GM12801 (cell line): ENCODE measurements around the gene SLC9A3.

Source experiments
- TF ChIP-seq, protein P1 (sequence below): IDR thresholded peaks from one replicate; pipeline ENCODE4 v1.5.1; 2011; ENCODE audit warnings: control low read depth; ENCODE audit not compliant: insufficient read length; ENCODE audit errors: extremely low read depth

SLC9A3 gene

DNA sequence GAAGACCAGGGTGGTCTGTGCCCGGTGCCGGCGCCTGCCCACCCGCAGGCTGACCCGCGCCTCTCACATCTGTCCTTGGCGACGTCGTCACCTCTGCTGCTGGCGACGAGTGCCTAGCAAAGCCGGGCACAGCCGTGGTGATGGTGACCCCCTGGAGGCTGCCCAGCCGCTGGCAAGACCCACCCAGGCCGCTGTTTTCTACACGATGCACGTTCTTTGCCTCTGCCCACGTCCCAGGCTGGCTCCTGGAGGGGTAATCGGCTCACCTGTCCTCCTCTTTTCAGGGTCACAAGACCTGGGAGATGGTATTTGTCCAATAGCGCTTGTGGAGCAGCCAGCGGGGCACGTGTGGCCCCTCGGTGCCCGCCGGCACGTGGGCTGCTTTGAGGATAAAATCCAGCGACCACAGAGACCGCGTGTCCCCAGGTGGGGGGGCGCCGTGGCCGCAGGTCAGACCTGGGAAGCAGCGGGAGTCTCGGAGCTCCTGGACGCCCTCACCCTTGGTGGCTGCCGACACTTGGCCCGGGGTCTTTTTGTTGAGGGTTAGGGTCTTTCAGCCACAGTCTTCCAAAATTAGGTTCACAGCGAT, 29.5 kb downstream of the SLC9A3 start:
- TF ChIP-seq, protein P1, sequence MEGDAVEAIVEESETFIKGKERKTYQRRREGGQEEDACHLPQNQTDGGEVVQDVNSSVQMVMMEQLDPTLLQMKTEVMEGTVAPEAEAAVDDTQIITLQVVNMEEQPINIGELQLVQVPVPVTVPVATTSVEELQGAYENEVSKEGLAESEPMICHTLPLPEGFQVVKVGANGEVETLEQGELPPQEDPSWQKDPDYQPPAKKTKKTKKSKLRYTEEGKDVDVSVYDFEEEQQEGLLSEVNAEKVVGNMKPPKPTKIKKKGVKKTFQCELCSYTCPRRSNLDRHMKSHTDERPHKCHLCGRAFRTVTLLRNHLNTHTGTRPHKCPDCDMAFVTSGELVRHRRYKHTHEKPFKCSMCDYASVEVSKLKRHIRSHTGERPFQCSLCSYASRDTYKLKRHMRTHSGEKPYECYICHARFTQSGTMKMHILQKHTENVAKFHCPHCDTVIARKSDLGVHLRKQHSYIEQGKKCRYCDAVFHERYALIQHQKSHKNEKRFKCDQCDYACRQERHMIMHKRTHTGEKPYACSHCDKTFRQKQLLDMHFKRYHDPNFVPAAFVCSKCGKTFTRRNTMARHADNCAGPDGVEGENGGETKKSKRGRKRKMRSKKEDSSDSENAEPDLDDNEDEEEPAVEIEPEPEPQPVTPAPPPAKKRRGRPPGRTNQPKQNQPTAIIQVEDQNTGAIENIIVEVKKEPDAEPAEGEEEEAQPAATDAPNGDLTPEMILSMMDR: no peak

DNA sequence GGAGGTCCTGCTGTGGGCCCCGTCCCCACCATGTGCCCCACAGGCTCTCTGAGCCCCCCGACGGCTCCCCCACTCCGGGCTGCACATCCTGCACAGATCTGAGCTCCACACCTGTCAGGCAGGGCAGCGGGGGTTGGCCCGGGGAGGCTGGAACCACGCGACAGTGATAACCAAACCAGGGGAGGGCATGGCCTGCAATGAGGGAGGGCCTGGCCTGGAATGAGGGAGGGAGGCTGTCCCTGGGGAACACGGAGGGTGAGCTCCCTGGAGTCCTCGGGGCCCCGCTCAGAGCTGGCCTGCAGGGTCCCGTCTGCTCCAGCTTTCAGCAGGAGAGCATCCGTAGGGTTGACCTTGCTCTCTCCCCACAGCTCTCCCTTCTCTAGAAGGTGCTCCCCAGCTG, 30.5 kb downstream of the SLC9A3 start:
- TF ChIP-seq, protein P1: no peak

DNA sequence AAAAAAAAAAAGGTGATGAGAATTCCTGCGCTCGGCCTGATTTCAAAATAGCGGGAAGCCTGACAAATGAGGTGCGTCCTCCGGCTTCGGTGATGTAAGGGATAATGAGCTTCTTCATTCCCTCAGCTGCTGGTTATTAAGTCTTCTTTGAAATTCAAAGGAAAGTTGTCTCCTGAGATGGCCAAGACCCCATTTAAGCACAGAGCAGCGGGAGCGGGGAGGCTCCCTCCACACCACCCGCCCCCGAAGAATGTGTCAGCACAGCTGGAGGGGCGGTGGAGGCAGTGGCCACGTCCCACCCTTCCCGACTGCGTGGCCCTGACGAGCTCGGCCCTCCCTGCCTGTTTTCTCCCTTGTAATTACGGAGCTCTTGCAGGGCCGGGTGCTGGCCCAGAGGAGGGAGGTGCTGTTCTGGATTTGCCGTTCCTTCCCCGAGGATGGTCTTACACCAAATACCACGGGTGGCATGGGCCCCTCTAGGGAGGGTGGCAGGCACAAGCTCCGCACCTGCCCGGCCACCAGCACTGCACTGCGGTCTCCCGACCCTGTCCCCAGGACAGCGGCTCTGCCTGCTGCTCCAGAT, 31.0 kb downstream of the SLC9A3 start:
- TF ChIP-seq, protein P1: no peak

DNA sequence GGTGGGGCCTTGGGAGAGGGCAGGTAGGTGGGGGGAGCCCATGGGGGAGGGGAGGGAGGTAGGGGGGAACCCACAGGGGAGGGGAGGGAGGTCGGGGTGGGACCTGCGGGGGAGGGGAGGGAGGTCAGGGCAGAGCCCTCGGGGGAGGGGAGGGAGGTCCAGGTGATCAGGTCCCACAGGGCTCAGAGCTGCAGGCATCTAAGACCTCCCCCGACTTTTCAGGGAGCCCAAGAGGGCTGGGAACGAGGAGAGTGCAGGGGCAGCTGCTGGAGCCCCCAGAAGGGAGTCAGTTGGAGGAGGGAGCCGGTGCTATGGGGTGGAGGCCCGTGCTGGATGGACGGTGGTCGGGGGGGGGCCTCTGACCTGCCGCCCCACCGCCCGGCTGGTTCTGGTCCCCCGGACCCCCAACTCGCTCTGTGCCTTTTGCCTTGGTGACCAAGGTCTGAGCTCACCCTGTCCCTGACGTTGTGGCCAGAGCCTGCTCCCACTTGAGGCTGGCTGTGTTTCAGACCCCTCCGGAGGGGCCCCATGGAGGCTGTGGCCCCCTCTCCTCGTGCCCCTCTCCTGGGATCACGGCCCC, 31.8 kb downstream of the SLC9A3 start:
- TF ChIP-seq, protein P1: no peak

DNA sequence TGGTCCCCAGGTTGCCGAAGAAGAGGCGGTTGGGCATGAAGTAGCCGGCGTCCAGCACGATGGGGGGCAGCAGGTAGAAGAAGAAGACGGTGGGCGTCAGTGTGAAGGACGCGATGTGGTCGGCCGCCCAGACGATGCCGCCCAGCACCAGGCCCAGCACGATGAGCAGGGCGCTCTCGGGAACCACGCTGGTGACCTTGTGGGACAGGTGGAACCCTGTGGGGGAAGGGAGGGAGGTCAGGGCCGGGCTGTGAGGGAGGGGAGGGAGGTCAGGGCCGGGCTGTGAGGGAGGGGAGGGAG, 32.4 kb downstream of the SLC9A3 start:
- TF ChIP-seq, protein P1: no peak

DNA sequence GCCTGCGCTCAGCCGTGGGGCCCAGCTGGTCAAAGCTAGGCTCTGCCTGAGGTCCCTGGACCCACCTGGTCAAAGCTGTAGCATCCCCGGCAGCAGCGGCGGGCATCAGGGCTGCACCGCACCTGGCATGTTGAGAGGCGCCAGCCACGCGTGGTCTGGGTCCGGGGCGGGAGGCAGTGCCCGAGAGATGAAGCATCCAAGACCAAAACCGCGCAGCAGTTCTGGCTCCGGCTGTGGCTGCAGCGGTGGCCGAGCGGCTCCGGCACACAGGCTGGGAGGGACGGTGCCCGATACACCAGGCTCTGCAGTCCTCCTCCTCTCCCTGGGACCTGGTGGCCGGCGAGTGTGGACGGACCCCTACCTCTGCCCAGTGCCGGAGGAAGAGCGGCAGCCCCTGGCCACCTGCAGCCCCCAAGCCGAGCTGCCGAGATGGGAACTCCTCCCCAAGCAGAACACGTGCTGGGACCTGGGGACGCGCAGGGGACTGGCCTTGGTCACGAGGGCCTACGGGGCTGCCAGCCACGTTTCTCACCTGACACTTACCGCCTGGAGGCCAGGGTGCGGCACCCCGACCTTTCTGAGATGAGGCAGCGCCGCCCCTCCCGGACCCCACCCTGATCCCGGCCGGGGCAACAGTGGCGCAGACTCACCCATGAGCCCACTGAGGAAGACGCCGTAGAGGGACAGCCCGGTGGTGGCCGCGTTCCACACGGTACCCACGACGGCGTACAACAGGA, 33.0 kb downstream of the SLC9A3 start:
- TF ChIP-seq, protein P1: no peak
